HEK293 (cell line): ENCODE measurements around the gene MAP6.

ENCODE experiments used
- CTCF ChIA-PET: fragments of 350-600 bp; formaldehyde crosslinking; extraction: SDS; loops from one replicate; lab custom pipeline; 2021; ENCODE audit warnings: antibody characterized with exemption; lab: Yijun Ruan, JAX
- POLR2A ChIA-PET: fragments of 300-600 bp; formaldehyde crosslinking; extraction: SDS; loops from one replicate; lab custom pipeline; 2020; ENCODE audit warnings: antibody characterized with exemption, inconsistent platforms; lab: Yijun Ruan, JAX
- H3K27ac ChIP-seq: fragments of 200-500 bp; sonication (Bioruptor generic); 2 replicates; pipeline ENCODE4 v1.5.1; 2014; ENCODE audit warnings: low read depth, low read length, control low read depth, inconsistent platforms; ENCODE audit errors: extremely low read depth
- H3K36me3 ChIP-seq, 2 experiments: fragments of 200-500 bp in 1 of 2; sonication (Bioruptor generic) in 1 of 2; 1 replicate in 1 of 2; 2 replicates in 1 of 2; pipeline ENCODE4 v1.5.1; 2014 to 2017; ENCODE audit warnings: inconsistent platforms in 2 of 2, low read length in 2 of 2; ENCODE audit not compliant: control insufficient read depth in 2 of 2, insufficient read depth in 1 of 2
- H3K4me1 ChIP-seq: fragments of 200-500 bp; sonication (Bioruptor generic); 2 replicates; pipeline ENCODE4 v1.5.1; 2014; ENCODE audit warnings: mild to moderate bottlenecking, low read length, inconsistent platforms; ENCODE audit not compliant: control insufficient read depth, insufficient read depth
- H3K4me3 ChIP-seq: 2 replicates; pipeline ENCODE4 v1.5.1; 2011; ENCODE audit warnings: low read depth, mild to moderate bottlenecking, control low read depth, low read length, moderate library complexity
- H3K9me3 ChIP-seq: fragments of 200-500 bp; sonication (Bioruptor generic); 2 replicates; pipeline ENCODE4 v1.5.1; 2014; ENCODE audit warnings: low read depth, low read length, inconsistent platforms; ENCODE audit not compliant: control insufficient read depth, insufficient read depth
- REPIN1 ChIP-seq: fragments of 450-650 bp; formaldehyde crosslinking; IDR thresholded peaks from 2 replicates; pipeline ENCODE4 v1.5.1; 2017; ENCODE audit warnings: missing biosample characterization, missing genetic modification characterization, low read depth
- SCRT2 ChIP-seq: fragments of 450-650 bp; formaldehyde crosslinking; IDR thresholded peaks from 2 replicates; pipeline ENCODE4 v1.5.1; 2016; ENCODE audit warnings: missing biosample characterization, missing genetic modification characterization
- SP3 ChIP-seq: fragments of 450-650 bp; formaldehyde crosslinking; IDR thresholded peaks from 2 replicates; pipeline ENCODE4 v1.5.1; 2016; ENCODE audit warnings: missing biosample characterization, missing genetic modification characterization
- ZBTB44 ChIP-seq: fragments of 450-650 bp; IDR thresholded peaks from 2 replicates; pipeline ENCODE4 v1.5.1; 2018; ENCODE audit warnings: missing biosample characterization, mild to moderate bottlenecking, missing genetic modification characterization
- ZBTB7A ChIP-seq: fragments of 450-650 bp; formaldehyde crosslinking; IDR thresholded peaks from 2 replicates; pipeline ENCODE4 v1.5.1; 2016; ENCODE audit warnings: low read depth, missing biosample characterization, missing genetic modification characterization
- ZFP3 ChIP-seq: fragments of 450-650 bp; formaldehyde crosslinking; IDR thresholded peaks from 2 replicates; pipeline ENCODE4 v1.5.1; 2016; ENCODE audit warnings: low read depth, missing biosample characterization, missing genetic modification characterization
- ZFP41 ChIP-seq: fragments of 450-650 bp; formaldehyde crosslinking; IDR thresholded peaks from 2 replicates; pipeline ENCODE4 v1.5.1; 2016; ENCODE audit warnings: missing biosample characterization, missing genetic modification characterization, borderline replicate concordance
- ZNF223 ChIP-seq: fragments of 450-650 bp; formaldehyde crosslinking; IDR thresholded peaks from 2 replicates; pipeline ENCODE4 v1.5.1; 2016; ENCODE audit warnings: missing biosample characterization, missing genetic modification characterization
- ZNF341 ChIP-seq: fragments of 450-650 bp; formaldehyde crosslinking; IDR thresholded peaks from 2 replicates; pipeline ENCODE4; 2016; ENCODE audit warnings: low read depth, missing biosample characterization, missing genetic modification characterization
- ZNF473 ChIP-seq: fragments of 450-650 bp; formaldehyde crosslinking; IDR thresholded peaks from 2 replicates; pipeline ENCODE4 v1.5.1; 2017; ENCODE audit warnings: missing biosample characterization, missing genetic modification characterization
- ZNF544 ChIP-seq: fragments of 450-650 bp; formaldehyde crosslinking; IDR thresholded peaks from 2 replicates; pipeline ENCODE4 v1.5.0; 2017; ENCODE audit warnings: missing biosample characterization, missing genetic modification characterization
- ZNF558 ChIP-seq: fragments of 450-650 bp; formaldehyde crosslinking; IDR thresholded peaks from 2 replicates; pipeline ENCODE4 v1.5.1; 2016; ENCODE audit warnings: missing biosample characterization, missing genetic modification characterization
- ZNF561 ChIP-seq: fragments of 450-650 bp; IDR thresholded peaks from 2 replicates; pipeline ENCODE4 v1.5.1; 2018; ENCODE audit warnings: missing biosample characterization, missing genetic modification characterization, borderline replicate concordance
- ZNF600 ChIP-seq: fragments of 450-650 bp; formaldehyde crosslinking; IDR thresholded peaks from 2 replicates; pipeline ENCODE4 v1.5.1; 2016; ENCODE audit warnings: missing biosample characterization, missing genetic modification characterization
- TF ChIP-seq, protein P1 (sequence below): fragments of 450-650 bp; formaldehyde crosslinking; IDR thresholded peaks from 2 replicates; pipeline ENCODE4 v1.5.1; 2016; ENCODE audit warnings: missing biosample characterization, missing genetic modification characterization
- TF ChIP-seq, protein P2 (sequence below): fragments of 450-650 bp; formaldehyde crosslinking; IDR thresholded peaks from 2 replicates; pipeline ENCODE4 v1.5.1; 2016; ENCODE audit warnings: missing biosample characterization, missing genetic modification characterization
- TF ChIP-seq, protein P3 (sequence below): fragments of 450-650 bp; formaldehyde crosslinking; IDR thresholded peaks from 2 replicates; pipeline ENCODE4; 2016; ENCODE audit warnings: missing biosample characterization, missing genetic modification characterization
- TF ChIP-seq, protein P4 (sequence below): fragments of 450-650 bp; formaldehyde crosslinking; IDR thresholded peaks from 2 replicates; pipeline ENCODE4 v1.5.1; 2017; ENCODE audit warnings: missing biosample characterization, missing genetic modification characterization

The MAP6 gene

DNA sequence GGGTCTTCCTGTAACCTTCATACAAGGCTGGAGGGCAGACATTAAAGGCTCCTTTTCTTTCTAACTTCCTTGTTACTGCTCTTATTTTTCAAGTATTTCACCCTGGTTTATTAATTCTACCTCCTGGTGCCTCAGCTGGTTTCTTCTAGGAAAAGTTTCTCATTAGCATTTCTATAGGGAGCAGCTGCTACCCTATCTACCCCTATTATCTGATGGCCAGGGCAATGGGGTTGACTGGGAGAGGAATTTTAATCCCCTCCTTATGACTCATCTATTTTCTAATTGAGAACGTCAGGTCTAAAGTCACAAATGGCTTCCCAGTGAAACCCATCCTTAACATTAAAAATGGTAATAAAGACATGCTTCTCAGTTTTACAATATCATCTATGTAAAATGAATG, 5.0 kb downstream of the MAP6 start:
- Histone ChIP-seq H3K4me3 (no peak overlapping the region), H3K27ac (no peak overlapping the region), H3K9me3 (no peaks in the 10 kb centered on the region), H3K36me3 (no peaks in the 10 kb centered on the region), H3K4me1 (no peaks in the 10 kb centered on the region)
- ChIA-PET POLR2A (no interaction called here), CTCF (interaction anchor here (1.7 kb wide), 1 partner anchor 42 kb away, joined by 7 read pairs; no protein-coding TSS in a partner anchor)
- TF ChIP-seq, protein P1, sequence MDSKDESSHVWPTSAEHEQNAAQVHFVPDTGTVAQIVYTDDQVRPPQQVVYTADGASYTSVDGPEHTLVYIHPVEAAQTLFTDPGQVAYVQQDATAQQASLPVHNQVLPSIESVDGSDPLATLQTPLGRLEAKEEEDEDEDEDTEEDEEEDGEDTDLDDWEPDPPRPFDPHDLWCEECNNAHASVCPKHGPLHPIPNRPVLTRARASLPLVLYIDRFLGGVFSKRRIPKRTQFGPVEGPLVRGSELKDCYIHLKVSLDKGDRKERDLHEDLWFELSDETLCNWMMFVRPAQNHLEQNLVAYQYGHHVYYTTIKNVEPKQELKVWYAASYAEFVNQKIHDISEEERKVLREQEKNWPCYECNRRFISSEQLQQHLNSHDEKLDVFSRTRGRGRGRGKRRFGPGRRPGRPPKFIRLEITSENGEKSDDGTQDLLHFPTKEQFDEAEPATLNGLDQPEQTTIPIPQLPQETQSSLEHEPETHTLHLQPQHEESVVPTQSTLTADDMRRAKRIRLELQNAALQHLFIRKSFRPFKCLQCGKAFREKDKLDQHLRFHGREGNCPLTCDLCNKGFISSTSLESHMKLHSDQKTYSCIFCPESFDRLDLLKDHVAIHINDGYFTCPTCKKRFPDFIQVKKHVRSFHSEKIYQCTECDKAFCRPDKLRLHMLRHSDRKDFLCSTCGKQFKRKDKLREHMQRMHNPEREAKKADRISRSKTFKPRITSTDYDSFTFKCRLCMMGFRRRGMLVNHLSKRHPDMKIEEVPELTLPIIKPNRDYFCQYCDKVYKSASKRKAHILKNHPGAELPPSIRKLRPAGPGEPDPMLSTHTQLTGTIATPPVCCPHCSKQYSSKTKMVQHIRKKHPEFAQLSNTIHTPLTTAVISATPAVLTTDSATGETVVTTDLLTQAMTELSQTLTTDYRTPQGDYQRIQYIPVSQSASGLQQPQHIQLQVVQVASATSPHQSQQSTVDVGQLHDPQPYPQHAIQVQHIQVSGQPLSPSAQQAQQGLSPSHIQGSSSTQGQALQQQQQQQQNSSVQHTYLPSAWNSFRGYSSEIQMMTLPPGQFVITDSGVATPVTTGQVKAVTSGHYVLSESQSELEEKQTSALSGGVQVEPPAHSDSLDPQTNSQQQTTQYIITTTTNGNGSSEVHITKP = peak; percentile 19; the same call in 1 of the 2 replicates
- TF ChIP-seq SP3 (tag by site-specific recombination) (no peak), ZNF223 (tag by site-specific recombination) (no peak)

GRCh38 chr11:75659836-75660235, 9.0 kb downstream of the MAP6 start:
- Histone ChIP-seq H3K4me3 (no peak overlapping the region), H3K4me1 (no peaks in the 10 kb centered on the region), H3K27ac (no peak overlapping the region), H3K36me3 (no peaks in the 10 kb centered on the region), H3K9me3 (no peaks in the 10 kb centered on the region)
- POLR2A ChIA-PET = no interaction called here
- TF ChIP-seq SCRT2 (tag by site-specific recombination) (no peak), ZBTB44 (no peak), ZNF600 (tag by site-specific recombination) (no peak), ZNF558 (tag by site-specific recombination) (no peak), ZNF544 (no peak), ZNF341 (no peak), ZNF473 (no peak), ZNF561 (no peak), REPIN1 (no peak), ZFP3 (tag by site-specific recombination) (no peak), ZFP41 (tag by site-specific recombination) (no peak), ZBTB7A (tag by site-specific recombination) (no peak)
- TF ChIP-seq, protein P2, sequence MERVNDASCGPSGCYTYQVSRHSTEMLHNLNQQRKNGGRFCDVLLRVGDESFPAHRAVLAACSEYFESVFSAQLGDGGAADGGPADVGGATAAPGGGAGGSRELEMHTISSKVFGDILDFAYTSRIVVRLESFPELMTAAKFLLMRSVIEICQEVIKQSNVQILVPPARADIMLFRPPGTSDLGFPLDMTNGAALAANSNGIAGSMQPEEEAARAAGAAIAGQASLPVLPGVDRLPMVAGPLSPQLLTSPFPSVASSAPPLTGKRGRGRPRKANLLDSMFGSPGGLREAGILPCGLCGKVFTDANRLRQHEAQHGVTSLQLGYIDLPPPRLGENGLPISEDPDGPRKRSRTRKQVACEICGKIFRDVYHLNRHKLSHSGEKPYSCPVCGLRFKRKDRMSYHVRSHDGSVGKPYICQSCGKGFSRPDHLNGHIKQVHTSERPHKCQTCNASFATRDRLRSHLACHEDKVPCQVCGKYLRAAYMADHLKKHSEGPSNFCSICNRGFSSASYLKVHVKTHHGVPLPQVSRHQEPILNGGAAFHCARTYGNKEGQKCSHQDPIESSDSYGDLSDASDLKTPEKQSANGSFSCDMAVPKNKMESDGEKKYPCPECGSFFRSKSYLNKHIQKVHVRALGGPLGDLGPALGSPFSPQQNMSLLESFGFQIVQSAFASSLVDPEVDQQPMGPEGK = no peak
- TF ChIP-seq, protein P1 = no peak
- TF ChIP-seq, protein P3, sequence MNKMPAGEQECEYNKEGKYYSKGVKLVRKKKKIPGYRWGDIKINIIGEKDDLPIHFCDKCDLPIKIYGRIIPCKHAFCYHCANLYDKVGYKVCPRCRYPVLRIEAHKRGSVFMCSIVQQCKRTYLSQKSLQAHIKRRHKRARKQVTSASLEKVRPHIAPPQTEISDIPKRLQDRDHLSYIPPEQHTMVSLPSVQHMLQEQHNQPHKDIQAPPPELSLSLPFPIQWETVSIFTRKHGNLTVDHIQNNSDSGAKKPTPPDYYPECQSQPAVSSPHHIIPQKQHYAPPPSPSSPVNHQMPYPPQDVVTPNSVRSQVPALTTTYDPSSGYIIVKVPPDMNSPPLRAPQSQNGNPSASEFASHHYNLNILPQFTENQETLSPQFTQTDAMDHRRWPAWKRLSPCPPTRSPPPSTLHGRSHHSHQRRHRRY (tag by site-specific recombination) = no peak
- TF ChIP-seq, protein P4, sequence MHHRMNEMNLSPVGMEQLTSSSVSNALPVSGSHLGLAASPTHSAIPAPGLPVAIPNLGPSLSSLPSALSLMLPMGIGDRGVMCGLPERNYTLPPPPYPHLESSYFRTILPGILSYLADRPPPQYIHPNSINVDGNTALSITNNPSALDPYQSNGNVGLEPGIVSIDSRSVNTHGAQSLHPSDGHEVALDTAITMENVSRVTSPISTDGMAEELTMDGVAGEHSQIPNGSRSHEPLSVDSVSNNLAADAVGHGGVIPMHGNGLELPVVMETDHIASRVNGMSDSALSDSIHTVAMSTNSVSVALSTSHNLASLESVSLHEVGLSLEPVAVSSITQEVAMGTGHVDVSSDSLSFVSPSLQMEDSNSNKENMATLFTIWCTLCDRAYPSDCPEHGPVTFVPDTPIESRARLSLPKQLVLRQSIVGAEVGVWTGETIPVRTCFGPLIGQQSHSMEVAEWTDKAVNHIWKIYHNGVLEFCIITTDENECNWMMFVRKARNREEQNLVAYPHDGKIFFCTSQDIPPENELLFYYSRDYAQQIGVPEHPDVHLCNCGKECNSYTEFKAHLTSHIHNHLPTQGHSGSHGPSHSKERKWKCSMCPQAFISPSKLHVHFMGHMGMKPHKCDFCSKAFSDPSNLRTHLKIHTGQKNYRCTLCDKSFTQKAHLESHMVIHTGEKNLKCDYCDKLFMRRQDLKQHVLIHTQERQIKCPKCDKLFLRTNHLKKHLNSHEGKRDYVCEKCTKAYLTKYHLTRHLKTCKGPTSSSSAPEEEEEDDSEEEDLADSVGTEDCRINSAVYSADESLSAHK (tag by site-specific recombination) = no peak
- CTCF ChIA-PET = interaction anchor here (0.6 kb wide), 1 partner anchor 379 kb away, joined by 3 read pairs; no protein-coding TSS in a partner anchor
